GM19240 (cell line): Measurements from ENCODE around the gene RBM20.

Source experiments
- DNase-seq: peaks from one replicate; pipeline ENCODE4 v3.0.0; 2011; ENCODE audit warnings: low spot score; ENCODE audit not compliant: insufficient read length

Gene RBM20

GRCh38 chr10:110851020-110851612 lies 207.0 kb downstream of the RBM20 start:
- no peak for DNase-seq

- DNase-seq = no peak
These were observed 208.2 kb downstream of the RBM20 start for GRCh38 chr10:110852255-110852896.

- no peak for DNase-seq
These were observed 208.8 kb downstream of the RBM20 start for GRCh38 chr10:110852947-110853346.

GRCh38 chr10:110853921-110854605 lies 209.9 kb downstream of the RBM20 start:
- DNase-seq = no peak

- DNase-seq = no peak
These were observed 213.4 kb downstream of the RBM20 start for GRCh38 chr10:110857265-110858171.

GRCh38 chr10:110858297-110858934 lies 214.3 kb downstream of the RBM20 start:
- DNase-seq = no peak

- DNase-seq = no peak
These were observed 215.3 kb downstream of the RBM20 start for GRCh38 chr10:110859206-110859972.

- DNase-seq = no peak
These were observed 215.8 kb downstream of the RBM20 start for GRCh38 chr10:110859973-110860376.

GRCh38 chr10:110860576-110861241 lies 216.6 kb downstream of the RBM20 start:
- no peak for DNase-seq

- no peak for DNase-seq
These were observed 217.3 kb downstream of the RBM20 start for GRCh38 chr10:110861476-110861875.

GRCh38 chr10:110861930-110862649 lies 218.0 kb downstream of the RBM20 start:
- DNase-seq = no peak

- no peak for DNase-seq
These were observed 218.8 kb downstream of the RBM20 start for GRCh38 chr10:110862961-110863360.

- no peak for DNase-seq
These were observed 219.2 kb downstream of the RBM20 start for GRCh38 chr10:110863361-110863760.

- no peak for DNase-seq
These were observed 219.8 kb downstream of the RBM20 start for GRCh38 chr10:110863956-110864355.

- no peak for DNase-seq
These were observed 220.6 kb downstream of the RBM20 start for GRCh38 chr10:110864662-110865140.

GRCh38 chr10:110865186-110865808 lies 221.2 kb downstream of the RBM20 start:
- DNase-seq = no peak

GRCh38 chr10:110865809-110866482 lies 221.8 kb downstream of the RBM20 start:
- no peak for DNase-seq
